Pons (tissue), 1 donor: ENCODE measurements around the gene GDF2.
A peak's percentile ranks its signal among the peaks of the same experiment; 100 is the strongest.

Experiments
- DNase-seq: peaks from one replicate; pipeline ENCODE4 v3.0.0-alpha.2; 2016; ENCODE audit warnings: low spot score

Gene GDF2

GRCh38 chr10:47351899-47352815, 29.9 kb downstream of the GDF2 start:
- DNase-seq, result no peak

- DNase-seq, result no peak
Measured at GRCh38 chr10:47353351-47353750, 31.1 kb downstream of the GDF2 start.

- DNase-seq, result no peak
Measured at GRCh38 chr10:47354165-47354564, 31.9 kb downstream of the GDF2 start.

- DNase-seq, result no peak
Measured at GRCh38 chr10:47354900-47355299, 32.6 kb downstream of the GDF2 start.

GRCh38 chr10:47356708-47357107, 34.5 kb downstream of the GDF2 start:
- no peak for DNase-seq

GRCh38 chr10:47357131-47357582, 34.9 kb downstream of the GDF2 start:
- no peak for DNase-seq

- DNase-seq, result no peak
Measured at GRCh38 chr10:47357911-47358310, 35.7 kb downstream of the GDF2 start.

GRCh38 chr10:47358457-47358856, 36.2 kb downstream of the GDF2 start:
- DNase-seq, result no peak

GRCh38 chr10:47359101-47359500, 36.8 kb downstream of the GDF2 start:
- DNase-seq, result no peak

- peak; percentile 63 for DNase-seq
Measured at GRCh38 chr10:47359626-47360418, 37.6 kb downstream of the GDF2 start.

GRCh38 chr10:47360419-47361040, 38.3 kb downstream of the GDF2 start:
- no peak for DNase-seq

GRCh38 chr10:47361293-47361692, 39.0 kb downstream of the GDF2 start:
- peak; percentile 49 for DNase-seq

- DNase-seq, result no peak
Measured at GRCh38 chr10:47362199-47362598, 39.9 kb downstream of the GDF2 start.

- no peak for DNase-seq
Measured at GRCh38 chr10:47363781-47364180, 41.5 kb downstream of the GDF2 start.

- DNase-seq, result no peak
Measured at GRCh38 chr10:47364366-47364765, 42.1 kb downstream of the GDF2 start.

- DNase-seq, result no peak
Measured at GRCh38 chr10:47364911-47365310, 42.7 kb downstream of the GDF2 start.

- no peak for DNase-seq
Measured at GRCh38 chr10:47365431-47366180, 43.4 kb downstream of the GDF2 start.

GRCh38 chr10:47366181-47366631, 44.0 kb downstream of the GDF2 start:
- DNase-seq, result no peak

- DNase-seq, result no peak
Measured at GRCh38 chr10:47366731-47367460, 44.6 kb downstream of the GDF2 start.

- DNase-seq, result no peak
Measured at GRCh38 chr10:47367646-47368045, 45.4 kb downstream of the GDF2 start.
